Measurements from ENCODE around the gene MORN4.

DNA sequence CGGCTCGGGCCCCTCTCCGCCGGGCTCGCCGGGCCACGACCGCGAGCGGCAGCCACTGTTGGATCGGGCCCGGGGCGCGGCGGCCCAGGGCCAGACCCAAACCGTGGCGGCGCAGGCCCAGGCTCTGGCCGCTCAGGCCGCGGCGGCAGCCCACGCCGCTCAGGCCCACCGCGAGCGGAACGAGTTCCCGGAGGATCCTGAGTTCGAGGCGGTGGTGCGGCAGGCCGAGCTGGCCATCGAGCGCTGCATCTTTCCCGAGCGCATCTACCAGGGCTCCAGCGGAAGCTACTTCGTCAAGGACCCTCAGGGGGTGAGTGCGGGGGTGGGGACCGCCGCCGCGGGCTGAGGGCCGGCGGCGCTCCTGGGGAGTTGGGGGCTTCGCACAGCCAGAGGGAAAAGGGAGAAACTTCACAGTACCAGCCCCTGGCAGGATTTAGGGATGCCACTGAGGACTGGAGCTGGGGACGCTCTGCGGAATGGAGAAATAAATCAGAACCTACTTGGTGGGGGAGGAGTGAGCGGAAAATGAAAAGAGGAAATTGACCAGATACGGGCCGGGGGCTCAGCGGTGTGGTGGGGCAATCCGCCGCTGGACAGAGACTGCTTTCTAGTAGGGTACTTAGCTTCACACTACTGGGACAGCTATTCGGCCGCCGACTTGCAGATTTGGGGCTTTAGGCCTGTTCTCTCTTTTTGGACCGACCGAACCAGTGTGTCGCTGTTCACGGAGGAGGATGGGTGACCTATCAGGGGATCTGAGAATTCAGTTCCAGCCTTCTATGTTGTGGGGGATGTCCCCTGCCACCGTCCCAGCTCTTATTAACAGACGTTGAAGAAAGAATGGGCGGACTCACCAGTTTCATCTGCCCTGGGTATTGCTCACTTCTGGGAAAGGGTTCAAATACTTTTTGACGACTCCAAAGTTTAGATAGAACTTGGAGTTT lies 7.8 kb upstream of the MORN4 start:
- TF ChIP-seq POLR2A (IDR thresholded peaks at IDR 0.05; ENCODE audit: low read length) (peak; percentile 61), GATA1 (IDR thresholded peaks at IDR 0.05; ENCODE audit: low read depth, low read length) (no peak)
